ENCODE data around the gene UAP1.

- TF ChIP-seq, protein P1, sequence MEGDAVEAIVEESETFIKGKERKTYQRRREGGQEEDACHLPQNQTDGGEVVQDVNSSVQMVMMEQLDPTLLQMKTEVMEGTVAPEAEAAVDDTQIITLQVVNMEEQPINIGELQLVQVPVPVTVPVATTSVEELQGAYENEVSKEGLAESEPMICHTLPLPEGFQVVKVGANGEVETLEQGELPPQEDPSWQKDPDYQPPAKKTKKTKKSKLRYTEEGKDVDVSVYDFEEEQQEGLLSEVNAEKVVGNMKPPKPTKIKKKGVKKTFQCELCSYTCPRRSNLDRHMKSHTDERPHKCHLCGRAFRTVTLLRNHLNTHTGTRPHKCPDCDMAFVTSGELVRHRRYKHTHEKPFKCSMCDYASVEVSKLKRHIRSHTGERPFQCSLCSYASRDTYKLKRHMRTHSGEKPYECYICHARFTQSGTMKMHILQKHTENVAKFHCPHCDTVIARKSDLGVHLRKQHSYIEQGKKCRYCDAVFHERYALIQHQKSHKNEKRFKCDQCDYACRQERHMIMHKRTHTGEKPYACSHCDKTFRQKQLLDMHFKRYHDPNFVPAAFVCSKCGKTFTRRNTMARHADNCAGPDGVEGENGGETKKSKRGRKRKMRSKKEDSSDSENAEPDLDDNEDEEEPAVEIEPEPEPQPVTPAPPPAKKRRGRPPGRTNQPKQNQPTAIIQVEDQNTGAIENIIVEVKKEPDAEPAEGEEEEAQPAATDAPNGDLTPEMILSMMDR (IDR thresholded peaks at IDR 0.05) = no peak
- no peak for TF ChIP-seq POLR2A (IDR thresholded peaks at IDR 0.05)
These were observed 65.2 kb downstream of the UAP1 start for GRCh38 chr1:162626761-162627160.
